Neutrophil (primary cell): Measurements from ENCODE around the gene TRABD2A.
"Not testable (repeated sequence)": the region's sequence is repeated elsewhere in the genome, so short reads cannot be mapped to it uniquely, and the experiment has no call there.

Experiments used
- H3K27ac ChIP-seq: fragments of 200-600 bp; sonication (generic); 2 replicates; pipeline ENCODE4 v1.5.1; 2016; ENCODE audit warnings: mild to moderate bottlenecking, moderate library complexity
- H3K27me3 ChIP-seq: fragments of 200-600 bp; sonication (generic); 2 replicates; pipeline ENCODE4 v1.6.0; 2016; ENCODE audit warnings: mild to moderate bottlenecking
- H3K36me3 ChIP-seq: fragments of 200-600 bp; sonication (generic); 2 replicates; pipeline ENCODE4 v1.5.1; 2017
- H3K4me1 ChIP-seq, 2 experiments: fragments of 200-600 bp in 1 of 2; sonication (generic) in 1 of 2; 1 replicate in 1 of 2; 2 replicates in 1 of 2; pipeline versions ENCODE4 v1.5.1 to v1.6.1; 2013 to 2016; ENCODE audit warnings: low read depth in 1 of 2, low read length in 1 of 2, mild to moderate bottlenecking in 1 of 2, moderate library complexity in 1 of 2; ENCODE audit not compliant: control insufficient read depth in 1 of 2, insufficient read depth in 1 of 2
- H3K4me3 ChIP-seq, 2 experiments: fragments of 200-600 bp in 1 of 2; sonication (generic) in 1 of 2; 1 replicate in 1 of 2; 2 replicates in 1 of 2; pipeline ENCODE4 v1.5.1; 2013 to 2016; ENCODE audit warnings: low read depth in 1 of 2, low read length in 1 of 2, mild to moderate bottlenecking in 1 of 2, moderate library complexity in 1 of 2
- H3K9me3 ChIP-seq: fragments of 200-600 bp; sonication (generic); 2 replicates; pipeline ENCODE4 v1.5.1; 2016
- CTCF ChIP-seq: fragments of 200-600 bp; sonication (generic); IDR thresholded peaks from 2 replicates; pipeline ENCODE4 v1.5.1; 2016; ENCODE audit warnings: antibody characterized with exemption

Gene TRABD2A

GRCh38 chr2:84924173-84925106 is 43.6 kb upstream of the TRABD2A start:
- Histone ChIP-seq H3K4me3 (no peak overlapping the region), H3K4me1 (peaks cover 19 to 26% of the 10 kb centered on the region in 2 experiments), H3K27me3 (no peaks in the 10 kb centered on the region), H3K27ac (no peak overlapping the region), H3K36me3 (no peaks in the 10 kb centered on the region), H3K9me3 (no peaks in the 10 kb centered on the region)
- TF ChIP-seq CTCF: no peak

GRCh38 chr2:84923009-84923408 is 42.1 kb upstream of the TRABD2A start:
- H3K4me3 ChIP-seq: no peak overlapping the region
- H3K9me3 ChIP-seq: no peaks in the 10 kb centered on the region
- no peaks in the 10 kb centered on the region for H3K36me3 ChIP-seq
- TF ChIP-seq CTCF: no peak
- H3K27me3 ChIP-seq: no peaks in the 10 kb centered on the region
- no peak overlapping the region for H3K27ac ChIP-seq
- H3K4me1 ChIP-seq: peaks cover 19 to 26% of the 10 kb centered on the region in 2 experiments

- no peaks in the 10 kb centered on the region for H3K9me3 ChIP-seq
- no peak for TF ChIP-seq CTCF
- no peaks in the 10 kb centered on the region for H3K27me3 ChIP-seq
- H3K36me3 ChIP-seq: no peaks in the 10 kb centered on the region
- H3K4me3 ChIP-seq: no peak overlapping the region
- no peak overlapping the region for H3K27ac ChIP-seq
- H3K4me1 ChIP-seq: peaks cover 4 to 6% of the 10 kb centered on the region in 2 experiments
Observed at GRCh38 chr2:84919885-84920580, 39.1 kb upstream of the TRABD2A start.

- H3K9me3 ChIP-seq: no peaks in the 10 kb centered on the region
- H3K4me3 ChIP-seq: no peak overlapping the region
- TF ChIP-seq CTCF: no peak
- H3K27me3 ChIP-seq: no peaks in the 10 kb centered on the region
- H3K27ac ChIP-seq: no peak overlapping the region
- no peaks in the 10 kb centered on the region for H3K36me3 ChIP-seq
- no peaks in the 10 kb centered on the region for H3K4me1 ChIP-seq
Observed at GRCh38 chr2:84918430-84918829, 37.5 kb upstream of the TRABD2A start.

GRCh38 chr2:84917821-84918220 is 36.9 kb upstream of the TRABD2A start:
- H3K9me3 ChIP-seq, H3K4me1 ChIP-seq, H3K4me3 ChIP-seq, H3K27me3 ChIP-seq, H3K27ac ChIP-seq, H3K36me3 ChIP-seq: not testable (repeated sequence)

GRCh38 chr2:84915675-84916074 is 34.8 kb upstream of the TRABD2A start:
- not testable (repeated sequence) for H3K36me3 ChIP-seq, H3K4me1 ChIP-seq, H3K27ac ChIP-seq, H3K9me3 ChIP-seq, H3K4me3 ChIP-seq, H3K27me3 ChIP-seq
